Smooth muscle cell (in vitro differentiated cells): ENCODE results near the gene GPR32. TPM values are rescaled to one million over a fixed set of nuclear protein-coding genes. Genes with fewer than 3 reads are reported as not detected.

Experiments
- DNase-seq: peaks from one replicate; lab custom pipeline; 2025; ENCODE audit not compliant: unreplicated experiment; lab: John Stamatoyannopoulos, UW
- H2AFZ ChIP-seq: fragments of 200-600 bp; sonication (generic); 2 replicates; pipeline ENCODE4 v1.6.0; 2016; ENCODE audit warnings: antibody characterized with exemption, low read depth, mild to moderate bottlenecking
- H3F3A ChIP-seq: fragments of 200-600 bp; sonication (generic); 2 replicates; pipeline ENCODE4 v1.6.0; 2017; ENCODE audit warnings: antibody characterized with exemption, low read depth
- H3K27ac ChIP-seq: fragments of 200-600 bp; sonication (generic); 2 replicates; pipeline ENCODE4 v1.5.1; 2016; ENCODE audit warnings: low read depth, mild to moderate bottlenecking
- H3K27me3 ChIP-seq: fragments of 200-600 bp; sonication (generic); 2 replicates; pipeline ENCODE4 v1.6.1; 2016; ENCODE audit warnings: low read depth, mild to moderate bottlenecking
- H3K36me3 ChIP-seq: fragments of 200-600 bp; sonication (generic); 2 replicates; pipeline ENCODE4 v1.5.1; 2016; ENCODE audit warnings: low read depth
- H3K4me1 ChIP-seq: fragments of 200-600 bp; sonication (generic); 2 replicates; pipeline ENCODE4 v1.5.1; 2016; ENCODE audit warnings: low read depth
- H3K4me2 ChIP-seq: fragments of 200-600 bp; sonication (generic); 2 replicates; pipeline ENCODE4 v1.6.0; 2016; ENCODE audit warnings: mild to moderate bottlenecking
- H3K4me3 ChIP-seq: fragments of 200-600 bp; sonication (generic); 2 replicates; pipeline ENCODE4 v1.5.1; 2016; ENCODE audit warnings: mild to moderate bottlenecking
- H3K79me2 ChIP-seq: fragments of 200-600 bp; sonication (generic); 2 replicates; pipeline ENCODE4 v1.6.0; 2016; ENCODE audit warnings: low read depth, mild to moderate bottlenecking
- H3K9ac ChIP-seq: fragments of 200-600 bp; sonication (generic); 2 replicates; pipeline ENCODE4 v1.6.0; 2016; ENCODE audit warnings: low read depth
- H3K9me3 ChIP-seq: fragments of 200-600 bp; sonication (generic); replicated peaks from 2 replicates; pipeline ENCODE4 v1.5.1; 2016; ENCODE audit warnings: low read depth
- H4K20me1 ChIP-seq: fragments of 200-600 bp; sonication (generic); 2 replicates; pipeline ENCODE4 v1.6.0; 2016; ENCODE audit warnings: low read depth
- CTCF ChIP-seq: fragments of 200-600 bp; sonication (generic); IDR thresholded peaks from 2 replicates; pipeline ENCODE4 v1.5.1; 2017; ENCODE audit warnings: borderline replicate concordance, mild to moderate bottlenecking, antibody characterized with exemption; ENCODE audit not compliant: insufficient read depth, poor library complexity, severe bottlenecking
- WGBS: methylation state at CpG from one replicate; pipeline ENCODE4 v1.1.7; 2016; ENCODE audit warnings: low lambda C conversion rate; 5-methylcytosine and 5-hydroxymethylcytosine counted together
- polyA plus RNA-seq: library from polyadenylated mRNA; unstranded; fragments of >200 nt; fragmentation: Nextera tagmentation; extraction: Ambion mirVana; gene quantifications from 2 replicates; pipeline ENCODE4 v1.2.1, GENCODE V29; 2016
- total RNA-seq: library from RNA; depleted of rRNA; stranded (reverse); fragments of >200 nt; gene quantifications from 2 replicates; pipeline ENCODE4 v1.2.3, GENCODE V29; 2014

Gene GPR32
- total and polyA plus RNA-seq, 2 experiments from 2014 or later, result not detected

GRCh38 chr19:50796634-50797428, 26.6 kb downstream of the GPR32 start:
- WGBS, result 98% methylated on average over 8 of the region's 8 CpGs
- H3K27ac ChIP-seq, result no peak overlapping the region
- H3F3A ChIP-seq, result no peaks in the 10 kb centered on the region
- H3K79me2 ChIP-seq, result peaks cover 2% of the 10 kb centered on the region
- H3K4me2 ChIP-seq, result no peak overlapping the region
- no peaks in the 10 kb centered on the region for H3K4me1 ChIP-seq
- DNase-seq, result no peak
- H3K4me3 ChIP-seq, result no peak overlapping the region
- H3K9me3 ChIP-seq, result no peaks in the 10 kb centered on the region
- no peak for TF ChIP-seq CTCF
- peaks cover 47% of the 10 kb centered on the region for H4K20me1 ChIP-seq
- no peak overlapping the region for H2AFZ ChIP-seq
- no peak overlapping the region for H3K9ac ChIP-seq
- no peaks in the 10 kb centered on the region for H3K36me3 ChIP-seq
- no peaks in the 10 kb centered on the region for H3K27me3 ChIP-seq

- Histone ChIP-seq H3K27ac (no peak overlapping the region), H3K79me2 (peaks cover 8% of the 10 kb centered on the region), H3F3A (no peaks in the 10 kb centered on the region), H4K20me1 (peaks cover 53% of the 10 kb centered on the region), H3K4me2 (no peak overlapping the region), H3K4me1 (peaks cover 3% of the 10 kb centered on the region), H3K9ac (no peak overlapping the region), H3K4me3 (no peak overlapping the region), H3K36me3 (no peaks in the 10 kb centered on the region), H2AFZ (no peak overlapping the region), H3K9me3 (no peaks in the 10 kb centered on the region), H3K27me3 (no peaks in the 10 kb centered on the region)
- 96% methylated on average over 7 of the region's 7 CpGs for WGBS
- no peak for DNase-seq
- TF ChIP-seq CTCF, result no peak
Observed at GRCh38 chr19:50797429-50797780, 27.1 kb downstream of the GPR32 start.

GRCh38 chr19:50797781-50798658, 27.8 kb downstream of the GPR32 start:
- Histone ChIP-seq H3F3A (no peaks in the 10 kb centered on the region), H3K9ac (no peak overlapping the region), H3K79me2 (peaks cover 14% of the 10 kb centered on the region), H2AFZ (no peak overlapping the region), H3K27me3 (no peaks in the 10 kb centered on the region), H3K4me2 (no peak overlapping the region), H3K4me1 (peaks cover 9% of the 10 kb centered on the region), H3K27ac (no peak overlapping the region), H4K20me1 (peaks cover 59% of the 10 kb centered on the region), H3K4me3 (no peak overlapping the region), H3K9me3 (no peaks in the 10 kb centered on the region), H3K36me3 (no peaks in the 10 kb centered on the region)
- no peak for TF ChIP-seq CTCF
- no peak for DNase-seq
- 94% methylated on average over 18 of the region's 18 CpGs for WGBS
